Right lobe of liver (tissue), 6 donors: ENCODE measurements around the gene PTH. TPM values are rescaled to one million over a fixed set of nuclear protein-coding genes. Genes with fewer than 3 reads are reported as not detected.

Experiments used
- ATAC-seq, 4 donors: fragments of 200-7000 bp; cut with Tn5 transposase; one replicate each; pipeline ENCODE4 v1.9.1; 2020; ENCODE audit warnings: mild to moderate bottlenecking in 4 of 4, moderate library complexity in 4 of 4
- DNase-seq, 3 donors: peaks; one replicate each; pipeline ENCODE4 v3.0.0-alpha.2; 2020
- H3K27ac ChIP-seq, 3 donors: fragments of 200-600 bp; one replicate each; pipeline ENCODE4 v1.8.0; 2022
- H3K27me3 ChIP-seq, 2 donors: fragments of 200-600 bp; one replicate each; pipeline ENCODE4 v1.8.0; 2022
- H3K36me3 ChIP-seq, 4 donors: fragments of 200-600 bp; sonication (generic) in 1 of 4; one replicate each; pipeline versions ENCODE4 v1.5.1 to v1.8.0; 2017 to 2022; ENCODE audit warnings: control low read depth in 1 of 4
- H3K4me1 ChIP-seq, 4 donors: fragments of 200-600 bp; sonication (generic) in 1 of 4; one replicate each; pipeline versions ENCODE4 v1.5.1 to v1.8.0; 2017 to 2022; ENCODE audit warnings: control low read depth in 1 of 4
- H3K4me3 ChIP-seq, 3 donors: fragments of 200-600 bp; one replicate each; pipeline ENCODE4 v1.8.0; 2022
- H3K9me3 ChIP-seq, 4 donors: fragments of 200-600 bp; sonication (generic) in 1 of 4; one replicate each; pipeline versions ENCODE4 v1.5.1 to v1.8.0; 2017 to 2022; ENCODE audit warnings: control low read depth in 1 of 4
- POLR2A ChIP-seq: fragments of 450-650 bp; IDR thresholded peaks from one replicate; pipeline ENCODE4 v1.6.1; 2017; ENCODE audit warnings: antibody characterized with exemption, mild to moderate bottlenecking
- WGBS: methylation state at CpG from one replicate; pipeline ENCODE4 v1.1.6; 2018; ENCODE audit warnings: low coverage, low lambda C conversion rate; ENCODE audit not compliant: insufficient coverage; ENCODE audit errors: missing lambda C conversion rate; 5-methylcytosine and 5-hydroxymethylcytosine counted together
- intact Hi-C, 2 donors: fragments of 100-400 bp; cut with DNase I; formaldehyde crosslinking; loops; one replicate each; pipeline versions ENCODE4 v1.11.2 to v1.14.1; 2022
- total RNA-seq, 6 experiments: library from RNA; depleted of rRNA in 2 of 6; stranded (reverse); fragments of >200 nt in 2 of 6; fragmentation: NEBNext Ultra II Directional in 3 of 6; extraction: Animal tissue kit (Norgen Biotek cat#: 25700) in 3 of 6; gene quantifications; one replicate each; pipeline versions ENCODE4 v1.1.0 to v1.2.4, GENCODE V29; 2016 to 2023
- TF ChIP-seq, protein P1 (sequence below), 4 donors: fragments of 200-600 bp in 3 of 4; fragments of 450-650 bp in 1 of 4; IDR thresholded peaks; one replicate each; pipeline versions ENCODE4 v1.5.1 to v1.8.0; 2016 to 2022; ENCODE audit warnings: antibody characterized with exemption in 4 of 4, mild to moderate bottlenecking in 2 of 4
- donor health status: DM: no; HTN: yes; CAD: no.
- donor health status: DM: no; HTN: no; CAD: no.
- donor health status: DM: no; HTN: no; CAD: no.
- donor health status: DM: no; HTN: yes; CAD: no.
- donor health status: DM: no; HTN: yes; CAD: no.

Gene PTH
- total RNA-seq, 6 experiments from 2014 or later: not detected

GRCh38 chr11:13448876-13449275 lies 46.9 kb downstream of the PTH start:
- H3K36me3 ChIP-seq: no peaks in the 10 kb centered on the region
- H3K4me1 ChIP-seq: peaks cover 0 to 16% (median 4%) of the 10 kb centered on the region in 4 donors
- TF ChIP-seq, protein P1, sequence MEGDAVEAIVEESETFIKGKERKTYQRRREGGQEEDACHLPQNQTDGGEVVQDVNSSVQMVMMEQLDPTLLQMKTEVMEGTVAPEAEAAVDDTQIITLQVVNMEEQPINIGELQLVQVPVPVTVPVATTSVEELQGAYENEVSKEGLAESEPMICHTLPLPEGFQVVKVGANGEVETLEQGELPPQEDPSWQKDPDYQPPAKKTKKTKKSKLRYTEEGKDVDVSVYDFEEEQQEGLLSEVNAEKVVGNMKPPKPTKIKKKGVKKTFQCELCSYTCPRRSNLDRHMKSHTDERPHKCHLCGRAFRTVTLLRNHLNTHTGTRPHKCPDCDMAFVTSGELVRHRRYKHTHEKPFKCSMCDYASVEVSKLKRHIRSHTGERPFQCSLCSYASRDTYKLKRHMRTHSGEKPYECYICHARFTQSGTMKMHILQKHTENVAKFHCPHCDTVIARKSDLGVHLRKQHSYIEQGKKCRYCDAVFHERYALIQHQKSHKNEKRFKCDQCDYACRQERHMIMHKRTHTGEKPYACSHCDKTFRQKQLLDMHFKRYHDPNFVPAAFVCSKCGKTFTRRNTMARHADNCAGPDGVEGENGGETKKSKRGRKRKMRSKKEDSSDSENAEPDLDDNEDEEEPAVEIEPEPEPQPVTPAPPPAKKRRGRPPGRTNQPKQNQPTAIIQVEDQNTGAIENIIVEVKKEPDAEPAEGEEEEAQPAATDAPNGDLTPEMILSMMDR (IDR thresholded peaks at IDR 0.05): no peak
- no peak for TF ChIP-seq POLR2A
- H3K4me3 ChIP-seq: no peak overlapping the region
- peak; percentile 64 to 79 (median 79) for ATAC-seq
- DNase-seq: no peak
- WGBS: 58% methylated on average over 2 of the region's 2 CpGs
- no peaks in the 10 kb centered on the region for H3K9me3 ChIP-seq
- intact Hi-C loops: no loop called here
- no peaks in the 10 kb centered on the region for H3K27me3 ChIP-seq
- no peak overlapping the region for H3K27ac ChIP-seq

- Histone ChIP-seq H3K4me1 (peaks cover 0 to 12% (median 4%) of the 10 kb centered on the region in 4 donors), H3K9me3 (no peaks in the 10 kb centered on the region), H3K27ac (no peak overlapping the region), H3K27me3 (no peaks in the 10 kb centered on the region), H3K36me3 (no peaks in the 10 kb centered on the region), H3K4me3 (no peak overlapping the region)
- intact Hi-C loops: no loop called here
- no peak for TF ChIP-seq POLR2A
- TF ChIP-seq, protein P1 (IDR thresholded peaks at IDR 0.05): no peak
- no peak for ATAC-seq
- DNase-seq: no peak
Measured at GRCh38 chr11:13446444-13446843, 49.4 kb downstream of the PTH start.

DNA sequence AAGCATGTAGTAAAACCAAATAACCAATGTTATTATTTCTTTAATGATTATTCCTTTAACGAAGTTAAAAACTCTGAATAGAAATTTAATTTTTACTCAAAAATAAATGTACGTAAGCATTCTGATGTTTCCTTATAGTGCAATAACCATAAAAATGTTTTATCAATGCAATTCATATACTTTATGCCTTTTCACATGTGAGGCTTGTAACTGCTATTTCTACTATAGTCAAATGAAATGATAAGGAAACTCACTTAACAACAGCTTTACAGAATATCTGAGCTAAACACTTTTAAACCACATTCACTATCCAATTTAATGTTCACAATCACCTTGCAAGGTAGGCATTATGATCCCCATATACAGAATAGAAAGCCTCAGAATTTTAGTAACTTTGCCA lies 50.2 kb downstream of the PTH start:
- ATAC-seq (no peak), DNase-seq (no peak)
- Histone ChIP-seq H3K4me3 (no peak overlapping the region), H3K27ac (no peak overlapping the region), H3K4me1 (peaks cover 0 to 9% (median 2%) of the 10 kb centered on the region in 4 donors), H3K36me3 (no peaks in the 10 kb centered on the region), H3K27me3 (no peaks in the 10 kb centered on the region), H3K9me3 (no peaks in the 10 kb centered on the region)
- 98% methylated on average over 2 of the region's 2 CpGs for WGBS
- intact Hi-C loops: no loop called here
- TF ChIP-seq POLR2A: no peak
- TF ChIP-seq, protein P1 (IDR thresholded peaks at IDR 0.05): no peak

Other genes starting within 250 kb of the PTH start
- 10 to 100 TPM in 5 of 6 experiments, 1 to 10 TPM in 1; 9.9 to 38.0 (median 12.9) TPM for gene BMAL1, start 218.2 kb downstream of the PTH start, total RNA-seq
- 10 to 100 TPM in 1 of 6 experiments, 1 to 10 TPM in 5; 4.8 to 11.0 (median 7.3) TPM for gene BTBD10, start 32.8 kb downstream of the PTH start, total RNA-seq
- gene FAR1, start 172.7 kb upstream of the PTH start, total RNA-seq: 1 to 10 TPM; 2.8 to 8.9 (median 3.6) TPM